Lower lobe of right lung (tissue), 2 donors: ENCODE measurements around the gene RRP8. TPM values are rescaled to one million over a fixed set of nuclear protein-coding genes. Genes with fewer than 3 reads are reported as not detected.

Experiments used
- ATAC-seq, 2 donors: fragments of 200-7000 bp; cut with Tn5 transposase; one replicate each; pipeline ENCODE4 v1.9.1; 2020 to 2022; ENCODE audit warnings: mild to moderate bottlenecking in 2 of 2, moderate library complexity in 2 of 2
- DNase-seq: peaks from one replicate; pipeline ENCODE4 v3.0.0-alpha.2; 2020
- H3K27ac ChIP-seq: fragments of 200-600 bp; one replicate; pipeline ENCODE4 v1.8.0; 2022
- H3K27me3 ChIP-seq: fragments of 200-600 bp; one replicate; pipeline ENCODE4 v1.8.0; 2022; ENCODE audit warnings: low read depth
- H3K36me3 ChIP-seq: fragments of 200-600 bp; one replicate; pipeline ENCODE4 v1.8.0; 2022; ENCODE audit warnings: mild to moderate bottlenecking
- H3K4me1 ChIP-seq: fragments of 200-600 bp; one replicate; pipeline ENCODE4 v1.8.0; 2022
- H3K4me3 ChIP-seq: fragments of 200-600 bp; one replicate; pipeline ENCODE4 v1.8.0; 2022; ENCODE audit warnings: mild to moderate bottlenecking
- H3K9me3 ChIP-seq: fragments of 200-600 bp; one replicate; pipeline ENCODE4 v1.8.0; 2022
- intact Hi-C: fragments of 100-400 bp; cut with DNase I; formaldehyde crosslinking; loops from one replicate; pipeline ENCODE4 v1.11.0; 2022
- total RNA-seq: library from RNA; stranded (reverse); fragmentation: NEBNext Ultra II Directional; extraction: Animal tissue kit (Norgen Biotek cat#: 25700); gene quantifications from one replicate; pipeline ENCODE4 v1.2.1, GENCODE V29; 2021
- TF ChIP-seq, protein P1 (sequence below): fragments of 200-600 bp; IDR thresholded peaks from one replicate; pipeline ENCODE4 v1.8.0; 2022; ENCODE audit warnings: antibody characterized with exemption, mild to moderate bottlenecking
- donor health status: DM: no; HTN: yes; CAD: no; lungs with severe emphysema.

The RRP8 gene
- total RNA-seq, 1 donor from 2014 or later = 16.5 TPM

DNA sequence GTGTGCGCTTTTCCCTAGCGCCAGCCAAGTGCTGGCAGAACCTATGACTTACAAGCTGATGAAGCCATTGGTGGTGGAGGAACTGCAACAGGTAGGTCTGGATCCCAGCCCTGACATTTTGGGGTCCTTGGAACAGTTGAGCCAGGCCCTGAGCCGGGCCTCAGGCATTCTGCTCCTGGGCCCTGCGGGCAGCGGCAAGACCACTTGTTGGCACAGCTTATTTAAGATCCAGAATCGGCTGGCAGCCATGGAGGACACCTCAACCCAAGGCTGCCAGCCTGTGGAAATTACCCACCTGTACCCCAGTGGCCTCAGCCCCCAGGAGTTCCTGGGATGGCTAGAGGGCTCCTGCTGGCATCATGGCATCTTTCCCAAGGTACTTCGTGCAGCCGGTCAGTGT, 56.7 kb downstream of the RRP8 start:
- TF ChIP-seq, protein P1, sequence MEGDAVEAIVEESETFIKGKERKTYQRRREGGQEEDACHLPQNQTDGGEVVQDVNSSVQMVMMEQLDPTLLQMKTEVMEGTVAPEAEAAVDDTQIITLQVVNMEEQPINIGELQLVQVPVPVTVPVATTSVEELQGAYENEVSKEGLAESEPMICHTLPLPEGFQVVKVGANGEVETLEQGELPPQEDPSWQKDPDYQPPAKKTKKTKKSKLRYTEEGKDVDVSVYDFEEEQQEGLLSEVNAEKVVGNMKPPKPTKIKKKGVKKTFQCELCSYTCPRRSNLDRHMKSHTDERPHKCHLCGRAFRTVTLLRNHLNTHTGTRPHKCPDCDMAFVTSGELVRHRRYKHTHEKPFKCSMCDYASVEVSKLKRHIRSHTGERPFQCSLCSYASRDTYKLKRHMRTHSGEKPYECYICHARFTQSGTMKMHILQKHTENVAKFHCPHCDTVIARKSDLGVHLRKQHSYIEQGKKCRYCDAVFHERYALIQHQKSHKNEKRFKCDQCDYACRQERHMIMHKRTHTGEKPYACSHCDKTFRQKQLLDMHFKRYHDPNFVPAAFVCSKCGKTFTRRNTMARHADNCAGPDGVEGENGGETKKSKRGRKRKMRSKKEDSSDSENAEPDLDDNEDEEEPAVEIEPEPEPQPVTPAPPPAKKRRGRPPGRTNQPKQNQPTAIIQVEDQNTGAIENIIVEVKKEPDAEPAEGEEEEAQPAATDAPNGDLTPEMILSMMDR = no peak
- no peak overlapping the region for H3K4me3 ChIP-seq
- no peak for DNase-seq
- H3K27me3 ChIP-seq = no peaks in the 10 kb centered on the region
- H3K36me3 ChIP-seq = peaks cover 24% of the 10 kb centered on the region
- no peak overlapping the region for H3K27ac ChIP-seq
- H3K9me3 ChIP-seq = no peaks in the 10 kb centered on the region
- intact Hi-C loops = no loop called here
- no peaks in the 10 kb centered on the region for H3K4me1 ChIP-seq
- no peak for ATAC-seq

DNA sequence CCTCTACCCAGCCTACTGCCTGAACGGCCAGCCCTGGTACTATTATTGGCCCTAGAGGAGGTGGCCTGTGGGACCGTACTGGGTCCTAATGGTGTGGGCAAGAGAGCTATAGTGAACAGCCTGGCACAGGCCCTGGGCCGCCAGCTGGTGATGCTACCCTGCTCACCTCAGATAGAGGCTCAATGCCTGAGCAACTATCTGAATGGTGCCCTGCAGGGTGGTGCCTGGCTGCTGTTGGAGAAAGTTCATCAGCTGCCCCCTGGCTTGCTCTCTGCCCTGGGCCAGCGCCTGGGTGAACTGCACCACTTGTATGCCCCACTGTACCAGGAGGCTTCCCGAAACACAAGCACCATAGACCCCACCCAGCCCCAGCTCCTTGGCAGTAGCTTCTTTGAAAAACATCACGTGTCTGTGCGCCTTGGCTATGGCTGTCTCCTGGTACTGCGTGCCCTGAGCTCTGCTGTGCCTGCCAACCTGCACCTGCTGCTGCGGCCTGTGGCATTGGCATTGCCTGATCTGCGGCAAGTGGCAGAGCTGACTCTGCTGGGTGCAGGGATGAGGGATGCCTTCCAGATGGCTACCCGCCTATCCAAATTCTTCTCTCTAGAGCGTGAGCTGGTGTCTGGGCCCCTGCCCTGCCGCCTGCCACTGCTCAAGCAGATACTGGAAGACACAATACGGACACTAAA, 57.4 kb downstream of the RRP8 start:
- Histone ChIP-seq H3K9me3 (no peaks in the 10 kb centered on the region), H3K27me3 (no peaks in the 10 kb centered on the region), H3K4me3 (no peak overlapping the region), H3K27ac (no peak overlapping the region), H3K4me1 (no peaks in the 10 kb centered on the region), H3K36me3 (peaks cover 24% of the 10 kb centered on the region)
- TF ChIP-seq, protein P1 = no peak
- intact Hi-C loops = no loop called here
- DNase-seq (no peak), ATAC-seq (peak in 1 of 2 donors; percentile 11)

Other genes starting within 250 kb of the RRP8 start
- 39.7 TPM for gene SMPD1, start 213.1 kb downstream of the RRP8 start, total RNA-seq
- gene APBB1, start 184.5 kb downstream of the RRP8 start, total RNA-seq = 37.2 TPM
- gene HPX, start 162.6 kb downstream of the RRP8 start, total RNA-seq = 1.7 TPM
- 18.9 TPM for gene TRIM3, start 129.7 kb downstream of the RRP8 start, total RNA-seq
- 38.8 TPM for gene ARFIP2, start 122.3 kb downstream of the RRP8 start, total RNA-seq
- 34.6 TPM for gene TIMM10B, start 122.1 kb downstream of the RRP8 start, total RNA-seq
- 12.0 TPM for gene DNHD1, start 106.3 kb downstream of the RRP8 start, total RNA-seq
- 135 TPM for gene ILK, start 158 bp upstream of the RRP8 start, total RNA-seq
- gene TAF10, start 8.6 kb upstream of the RRP8 start, total RNA-seq = 112 TPM
- 231 TPM for gene TPP1, start 15.8 kb upstream of the RRP8 start, total RNA-seq
- gene DCHS1, start 52.2 kb upstream of the RRP8 start, total RNA-seq = 23.2 TPM
- gene MRPL17, start 79.7 kb upstream of the RRP8 start, total RNA-seq = 34.2 TPM
- gene OR2AG2, start 168.4 kb upstream of the RRP8 start, total RNA-seq = 0.09 TPM
- not detected for gene OR2AG1, start 179.4 kb upstream of the RRP8 start, total RNA-seq
- gene OR6A2, start 196.1 kb upstream of the RRP8 start, total RNA-seq = 0.18 TPM
- gene OR10A5, start 242.1 kb upstream of the RRP8 start, total RNA-seq = not detected